Pancreas (tissue), 10 donors: ENCODE measurements around the gene MAMLD1. TPM values are rescaled to one million over a fixed set of nuclear protein-coding genes. Genes with fewer than 3 reads are reported as not detected.

Experiments
- ATAC-seq, 4 donors: fragments of 200-7000 bp; cut with Tn5 transposase; one replicate each; pipeline versions ENCODE4 v1.8.0 to v1.9.1; 2020; ENCODE audit warnings: mild to moderate bottlenecking in 4 of 4, moderate library complexity in 4 of 4
- DNase-seq, 6 donors: peaks; one replicate each; pipeline ENCODE4 v3.0.0-alpha.2; 2020
- FAIRE-seq: peaks from 2 replicates; lab custom pipeline; 2012; peaks lifted over from hg19 to GRCh38; lab: Jason Lieb, UNC
- H3K27ac ChIP-seq, 4 donors: fragments of 200-600 bp; sonication (generic); 1 replicate in 3 of 4; 2 replicates in 1 of 4; pipeline versions ENCODE4 v1.5.0 to v1.8.0; 2020
- H3K27me3 ChIP-seq, 4 donors: fragments of 200-600 bp; one replicate each; pipeline ENCODE4 v1.8.0; 2021
- H3K36me3 ChIP-seq, 3 donors: fragments of 200-600 bp; sonication (generic) in 1 of 3; one replicate each; pipeline versions ENCODE4 v1.5.0 to v1.8.0; 2020 to 2021
- H3K4me1 ChIP-seq, 3 donors: fragments of 200-600 bp; one replicate each; pipeline ENCODE4 v1.8.0; 2021
- H3K4me3 ChIP-seq, 4 donors: fragments of 200-600 bp; sonication (generic) in 2 of 4; one replicate each; pipeline versions ENCODE4 v1.5.0 to v1.8.0; 2020 to 2021
- H3K9me3 ChIP-seq, 4 donors: fragments of 200-600 bp; one replicate each; pipeline ENCODE4 v1.8.0; 2021
- CTCF ChIP-seq, 4 donors: fragments of 200-600 bp; sonication (generic) in 3 of 4; IDR thresholded peaks; one replicate each; pipeline versions ENCODE4 v1.5.0 to v1.8.0; 2021; ENCODE audit warnings: antibody characterized with exemption in 4 of 4
- WGBS, 2 donors: extraction: QIAGEN DNeasy Blood & Tissue Kit; methylation state at CpG; one replicate each; pipeline ENCODE4 v1.1.7; 2013; 5-methylcytosine and 5-hydroxymethylcytosine counted together
- intact Hi-C, 3 donors: fragments of 100-400 bp; cut with DNase I; formaldehyde crosslinking; loops; one replicate each; pipeline versions ENCODE4 v1.11.1 to v1.14.2; 2022
- polyA plus RNA-seq, 2 donors: library from polyadenylated mRNA; stranded (reverse); fragments of 200-250 nt; gene quantifications; one replicate each; pipeline ENCODE4 v1.2.3, GENCODE V29; 2013
- total RNA-seq, 6 donors: library from RNA; stranded (reverse); fragmentation: NEBNext Ultra II Directional in 4 of 6; extraction: Animal tissue kit (Norgen Biotek cat#: 25700) in 4 of 6; gene quantifications; one replicate each; pipeline versions ENCODE4 v1.2.1 to v1.2.4, GENCODE V29; 2021 to 2023
- donor health status: healthy with polysubstance abuse.
- donor health status: DM: no; HTN: no; CAD: no; lungs with moderate emphysema.
- donor health status: DM: no; HTN: no; CAD: no.
- donor health status: control.
- donor health status: control.
- donor health status: Bipolar disorder and iron deficiency.
- donor health status: DM: yes; HTN: yes; CAD: no.
- donor health status: DM: no; HTN: no; CAD: no.
- donor health status: DM: no; HTN: no; CAD: no.
- donor health status: DM: yes; HTN: yes; CAD: no.

The MAMLD1 gene
- total and polyA plus RNA-seq, 8 donors, result 2.4 to 8.8 (median 3.5) TPM

GRCh38 chrX:150352581-150352980 is 10.5 kb upstream of the MAMLD1 start:
- FAIRE-seq (no peak), DNase-seq (no peak), ATAC-seq (peak in 1 of 4 donors; percentile 24)
- no peaks in the 10 kb centered on the region for H3K9me3 ChIP-seq
- no peak overlapping the region for H3K4me3 ChIP-seq
- TF ChIP-seq CTCF (IDR thresholded peaks at IDR 0.05), result no peak
- 51 to 53% methylated on average over 4 of the region's 4 CpGs for WGBS, 2 donors
- no peak overlapping the region for H3K27ac ChIP-seq
- intact Hi-C loops, result no loop called here
- H3K27me3 ChIP-seq, result no peaks in the 10 kb centered on the region
- H3K4me1 ChIP-seq, result no peaks in the 10 kb centered on the region
- no peaks in the 10 kb centered on the region for H3K36me3 ChIP-seq

- no peak overlapping the region for H3K4me3 ChIP-seq
- no peak for DNase-seq
- H3K36me3 ChIP-seq, result no peaks in the 10 kb centered on the region
- no peak for ATAC-seq
- H3K9me3 ChIP-seq, result no peaks in the 10 kb centered on the region
- intact Hi-C loops, result no loop called here
- H3K27me3 ChIP-seq, result no peaks in the 10 kb centered on the region
- WGBS, 2 donors, result 69 to 82% methylated on average over 3 of the region's 3 CpGs
- H3K4me1 ChIP-seq, result no peaks in the 10 kb centered on the region
- H3K27ac ChIP-seq, result no peak overlapping the region
- no peak for FAIRE-seq
- TF ChIP-seq CTCF (IDR thresholded peaks at IDR 0.05), result no peak
Observed at GRCh38 chrX:150355913-150356312, 7.2 kb upstream of the MAMLD1 start.

GRCh38 chrX:150357790-150358189 is 5.3 kb upstream of the MAMLD1 start:
- intact Hi-C loops, result no loop called here
- no peaks in the 10 kb centered on the region for H3K9me3 ChIP-seq
- WGBS, 2 donors, result 75 to 81% methylated on average over 1 of the region's 1 CpG
- no peaks in the 10 kb centered on the region for H3K27me3 ChIP-seq
- H3K4me1 ChIP-seq, result no peaks in the 10 kb centered on the region
- DNase-seq (no peak), FAIRE-seq (no peak), ATAC-seq (no peak)
- H3K27ac ChIP-seq, result no peak overlapping the region
- no peak overlapping the region for H3K4me3 ChIP-seq
- TF ChIP-seq CTCF (IDR thresholded peaks at IDR 0.05), result no peak
- H3K36me3 ChIP-seq, result no peaks in the 10 kb centered on the region

DNA sequence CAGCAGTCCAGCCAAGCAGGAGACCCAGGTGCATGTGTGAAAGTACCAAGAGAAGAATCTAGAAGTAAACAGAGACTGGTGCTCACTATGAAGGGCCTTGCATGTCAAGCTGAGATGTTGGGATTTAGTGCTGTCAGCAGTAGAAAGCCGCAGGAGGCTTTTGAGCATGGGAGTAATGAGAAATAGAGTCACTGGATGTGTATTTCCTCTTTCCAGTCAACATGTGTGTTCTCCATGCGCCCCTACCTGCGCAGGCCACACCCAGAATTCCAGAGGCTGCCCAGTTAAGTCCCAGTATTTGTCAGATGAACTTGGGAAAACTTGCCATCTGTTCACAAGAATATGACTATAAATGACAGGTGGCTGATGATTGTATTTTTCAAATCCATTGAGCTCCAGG is 4.5 kb upstream of the MAMLD1 start:
- ATAC-seq (no peak), FAIRE-seq (no peak), DNase-seq (no peak)
- H3K27me3 ChIP-seq, result no peaks in the 10 kb centered on the region
- H3K4me3 ChIP-seq, result no peak overlapping the region
- intact Hi-C loops, result no loop called here
- no peak for TF ChIP-seq CTCF (IDR thresholded peaks at IDR 0.05)
- no peaks in the 10 kb centered on the region for H3K36me3 ChIP-seq
- H3K27ac ChIP-seq, result no peak overlapping the region
- no peaks in the 10 kb centered on the region for H3K9me3 ChIP-seq
- WGBS, 2 donors, result 79 to 92% methylated on average over 3 of the region's 3 CpGs
- H3K4me1 ChIP-seq, result no peaks in the 10 kb centered on the region

DNA sequence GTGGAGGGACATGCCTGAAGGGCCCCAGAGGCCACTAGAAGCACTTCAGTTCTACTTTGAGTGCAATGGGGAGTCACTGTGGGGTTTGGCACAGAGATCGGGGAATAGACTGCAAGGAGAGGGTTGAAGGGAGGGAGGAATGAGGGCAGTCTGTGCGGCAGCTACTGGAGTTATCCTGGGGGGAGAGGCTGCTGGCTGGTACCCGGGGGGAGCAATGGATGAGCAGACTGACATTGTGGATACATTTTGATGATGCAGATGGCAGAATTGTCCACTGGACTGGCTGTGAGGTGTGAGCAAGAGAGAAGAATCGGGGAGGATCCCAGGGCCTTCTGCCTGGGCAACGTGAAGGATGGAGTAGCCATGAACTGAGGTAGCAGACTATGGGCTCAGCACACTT is 2.8 kb upstream of the MAMLD1 start:
- WGBS, 2 donors, result 79 to 92% methylated on average over 5 of the region's 5 CpGs
- no peaks in the 10 kb centered on the region for H3K36me3 ChIP-seq
- no peak for DNase-seq
- ATAC-seq, result no peak
- H3K4me3 ChIP-seq, result no peak overlapping the region
- no peaks in the 10 kb centered on the region for H3K4me1 ChIP-seq
- H3K27ac ChIP-seq, result no peak overlapping the region
- intact Hi-C loops, result no loop called here
- no peaks in the 10 kb centered on the region for H3K9me3 ChIP-seq
- H3K27me3 ChIP-seq, result no peaks in the 10 kb centered on the region
- no peak for FAIRE-seq
- no peak for TF ChIP-seq CTCF (IDR thresholded peaks at IDR 0.05)
